ENCODE results near the gene SLC23A3.

- TF ChIP-seq CTCF (IDR thresholded peaks at IDR 0.05) (no peak), ZFX (IDR thresholded peaks at IDR 0.05; ENCODE audit: borderline replicate concordance) (no peak)
Observed at GRCh38 chr2:219112062-219112406, 57.8 kb downstream of the SLC23A3 start.
